Tibial artery (tissue), 4 donors: ENCODE results near the gene PDE7B.

ENCODE experiments used
- DNase-seq, 2 donors: peaks; one replicate each; pipeline ENCODE4 v3.0.0-alpha.2; 2019
- H3K27ac ChIP-seq, 2 donors: fragments of 200-600 bp; sonication (generic) in 1 of 2; 1 replicate in 1 of 2; 2 replicates in 1 of 2; pipeline ENCODE4 v1.5.1; 2018 to 2019; ENCODE audit warnings: mild to moderate bottlenecking in 1 of 2
- H3K27me3 ChIP-seq, 2 donors: fragments of 200-600 bp; sonication (generic) in 1 of 2; one replicate each; pipeline versions ENCODE4 v1.5.1 to v1.6.0; 2016 to 2019
- H3K36me3 ChIP-seq, 3 donors: fragments of 200-600 bp; sonication (generic) in 2 of 3; one replicate each; pipeline ENCODE4 v1.5.1; 2016 to 2019; ENCODE audit warnings: mild to moderate bottlenecking in 2 of 3
- H3K4me1 ChIP-seq, 4 donors: fragments of 200-600 bp; sonication (generic) in 2 of 4; 1 replicate in 3 of 4; 2 replicates in 1 of 4; pipeline ENCODE4 v1.5.1; 2016 to 2019
- H3K4me3 ChIP-seq, 2 donors: fragments of 200-600 bp; sonication (generic) in 1 of 2; 1 replicate in 1 of 2; 2 replicates in 1 of 2; pipeline ENCODE4 v1.5.1; 2018 to 2019; ENCODE audit warnings: mild to moderate bottlenecking in 2 of 2
- H3K9me3 ChIP-seq, 3 donors: fragments of 200-600 bp; sonication (generic) in 1 of 3; one replicate each; pipeline ENCODE4 v1.5.1; 2016 to 2019
- CTCF ChIP-seq, 2 experiments: fragments of 200-600 bp in 1 of 2; fragments of 450-650 bp in 1 of 2; IDR thresholded peaks; one replicate each; pipeline ENCODE4 v1.5.1; 2017 to 2019; ENCODE audit warnings: antibody characterized with exemption in 2 of 2, mild to moderate bottlenecking in 1 of 2, moderate library complexity in 1 of 2
- intact Hi-C: fragments of 100-400 bp; cut with DNase I; formaldehyde crosslinking; loops from one replicate; pipeline ENCODE4 v1.15.0; 2023; ENCODE audit warnings: low total_unique reads

PDE7B gene

DNA sequence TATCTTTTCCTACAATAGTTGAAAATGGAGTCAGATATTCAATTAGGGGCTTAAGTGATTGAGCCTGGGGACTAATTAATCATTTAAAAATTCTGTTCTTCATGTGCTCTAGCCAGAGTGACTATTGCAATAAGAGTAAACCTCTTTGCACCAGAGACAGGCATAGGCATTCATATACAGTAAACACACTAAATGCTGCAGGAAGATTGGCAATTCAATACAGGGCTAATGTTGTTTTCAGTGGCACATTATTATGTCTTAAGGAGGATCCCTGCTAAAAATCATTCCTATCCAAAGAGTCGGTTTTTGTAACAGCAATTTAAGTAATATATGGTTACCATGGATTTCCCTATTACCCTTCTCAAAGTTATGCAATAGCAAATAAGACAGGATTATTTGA lies 1.2 kb downstream of the PDE7B start:
- H3K4me1 ChIP-seq = peaks cover 0 to 25% (median 0%) of the 10 kb centered on the region in 4 donors
- TF ChIP-seq CTCF (IDR thresholded peaks at IDR 0.05) = no peak
- H3K9me3 ChIP-seq = no peaks in the 10 kb centered on the region
- H3K36me3 ChIP-seq = no peaks in the 10 kb centered on the region
- H3K27ac ChIP-seq = no peak overlapping the region
- intact Hi-C loops = no loop called here
- no peak for DNase-seq
- peak overlapping the region; percentile 38 to 44 for H3K4me3 ChIP-seq
- H3K27me3 ChIP-seq = no peaks in the 10 kb centered on the region

DNA sequence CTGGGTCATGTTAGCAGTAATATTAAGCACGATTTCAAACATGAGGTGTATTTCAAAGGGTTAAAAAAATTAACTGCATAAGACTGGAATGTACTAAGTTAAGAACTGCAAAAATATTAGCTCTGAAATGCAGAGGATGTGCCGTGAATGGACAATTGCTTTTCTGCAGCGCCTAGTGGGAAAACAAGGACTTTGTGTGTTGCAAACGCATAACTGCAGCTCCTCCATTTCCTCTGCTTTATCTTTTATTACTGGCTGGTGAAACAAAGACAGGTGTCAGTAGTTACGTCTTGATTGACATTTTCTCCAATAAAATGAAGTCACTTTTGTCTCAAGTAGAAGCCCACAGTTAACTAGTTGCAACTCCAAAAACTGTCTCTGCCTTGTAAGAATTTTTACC lies 1.7 kb downstream of the PDE7B start:
- Histone ChIP-seq H3K4me1 (peaks cover 0 to 25% (median 0%) of the 10 kb centered on the region in 4 donors), H3K4me3 (peak overlapping the region; percentile 38 to 44), H3K9me3 (no peaks in the 10 kb centered on the region), H3K27ac (no peak overlapping the region), H3K36me3 (no peaks in the 10 kb centered on the region), H3K27me3 (no peaks in the 10 kb centered on the region)
- no peak for DNase-seq
- TF ChIP-seq CTCF (IDR thresholded peaks at IDR 0.05) = no peak
- intact Hi-C loops = no loop called here

GRCh38 chr6:135853986-135854385 lies 2.5 kb downstream of the PDE7B start:
- peak overlapping the region in 1 of 2 donors; percentile 44 for H3K4me3 ChIP-seq
- no peak for DNase-seq
- H3K27me3 ChIP-seq = no peaks in the 10 kb centered on the region
- no peak overlapping the region for H3K27ac ChIP-seq
- TF ChIP-seq CTCF (IDR thresholded peaks at IDR 0.05) = no peak
- no peaks in the 10 kb centered on the region for H3K36me3 ChIP-seq
- intact Hi-C loops = no loop called here
- peaks cover 0 to 25% (median 0%) of the 10 kb centered on the region in 4 donors for H3K4me1 ChIP-seq
- no peaks in the 10 kb centered on the region for H3K9me3 ChIP-seq

GRCh38 chr6:135854799-135855198 lies 3.3 kb downstream of the PDE7B start:
- TF ChIP-seq CTCF (IDR thresholded peaks at IDR 0.05) = no peak
- Histone ChIP-seq H3K36me3 (no peaks in the 10 kb centered on the region), H3K4me3 (no peak overlapping the region), H3K9me3 (no peaks in the 10 kb centered on the region), H3K4me1 (peaks cover 0 to 25% (median 0%) of the 10 kb centered on the region in 4 donors), H3K27me3 (no peaks in the 10 kb centered on the region), H3K27ac (no peak overlapping the region)
- intact Hi-C loops = no loop called here
- DNase-seq = no peak

DNA sequence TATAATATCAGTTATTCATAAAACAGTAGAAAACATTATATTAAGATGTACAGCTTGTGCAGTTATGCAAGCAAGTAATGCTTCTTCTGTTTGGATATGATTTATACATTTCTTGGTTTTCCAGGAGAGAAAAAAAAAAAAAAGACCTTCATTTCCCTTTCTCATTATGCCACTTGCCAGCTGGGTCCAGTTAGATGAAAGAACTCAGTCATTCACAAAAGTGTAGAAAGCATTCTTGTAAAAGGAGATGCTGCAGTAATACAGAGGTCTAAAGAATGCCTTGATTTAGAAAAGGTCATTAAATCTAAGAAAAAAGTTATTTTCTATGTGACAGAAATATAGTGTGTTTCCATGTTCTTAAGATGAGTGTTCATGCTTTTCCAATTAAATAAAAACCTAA lies 7.4 kb downstream of the PDE7B start:
- no peak for TF ChIP-seq CTCF (IDR thresholded peaks at IDR 0.05)
- H3K36me3 ChIP-seq = no peaks in the 10 kb centered on the region
- intact Hi-C loops = no loop called here
- no peaks in the 10 kb centered on the region for H3K9me3 ChIP-seq
- no peak overlapping the region for H3K27ac ChIP-seq
- DNase-seq = no peak
- no peak overlapping the region for H3K4me3 ChIP-seq
- no peaks in the 10 kb centered on the region for H3K4me1 ChIP-seq
- H3K27me3 ChIP-seq = no peaks in the 10 kb centered on the region

DNA sequence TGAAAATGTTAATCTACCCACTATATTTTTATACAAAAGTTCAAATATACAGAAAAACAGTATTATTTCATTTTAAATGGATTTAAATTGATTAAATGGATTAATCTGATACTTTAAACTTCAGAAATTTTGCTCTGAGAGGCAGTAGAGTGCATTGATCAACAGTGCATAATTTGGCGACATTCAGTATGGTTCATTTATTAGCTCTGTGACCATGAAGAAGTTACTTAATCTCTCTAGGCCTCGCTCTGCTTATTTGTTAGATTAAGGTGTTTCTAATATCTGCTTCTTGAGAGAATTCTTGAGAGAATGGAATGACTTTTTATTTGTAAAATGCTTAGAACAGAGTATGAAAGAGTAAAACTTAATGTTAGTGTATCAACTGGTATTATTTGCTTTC lies 8.9 kb downstream of the PDE7B start:
- DNase-seq = no peak
- intact Hi-C loops = no loop called here
- Histone ChIP-seq H3K4me3 (no peak overlapping the region), H3K27ac (no peak overlapping the region), H3K36me3 (no peaks in the 10 kb centered on the region), H3K27me3 (no peaks in the 10 kb centered on the region), H3K4me1 (no peaks in the 10 kb centered on the region), H3K9me3 (no peaks in the 10 kb centered on the region)
- TF ChIP-seq CTCF (IDR thresholded peaks at IDR 0.05) = no peak
